HG03135 (cell line): Measurements from ENCODE around the gene SARS1.

Experiments
- ATAC-seq: cut with Tn5 transposase; IDR thresholded peaks from one replicate; pipeline ENCODE4 v1.9.1; 2021; ENCODE audit warnings: mild to moderate bottlenecking, moderate library complexity; ENCODE audit not compliant: unreplicated experiment

SARS1 gene

GRCh38 chr1:109225308-109225707 lies 11.6 kb downstream of the SARS1 start:
- no peak for ATAC-seq

- ATAC-seq = no peak
Observed at GRCh38 chr1:109225711-109226445, 12.2 kb downstream of the SARS1 start.

- ATAC-seq = no peak
Observed at GRCh38 chr1:109228167-109228566, 14.4 kb downstream of the SARS1 start.

GRCh38 chr1:109229531-109230127 lies 15.9 kb downstream of the SARS1 start:
- ATAC-seq = no peak

GRCh38 chr1:109231066-109231465 lies 17.3 kb downstream of the SARS1 start:
- no peak for ATAC-seq

GRCh38 chr1:109235137-109235536 lies 21.4 kb downstream of the SARS1 start:
- no peak for ATAC-seq

- no peak for ATAC-seq
Observed at GRCh38 chr1:109237512-109237911, 23.8 kb downstream of the SARS1 start.

GRCh38 chr1:109238382-109238781 lies 24.7 kb downstream of the SARS1 start:
- no peak for ATAC-seq

GRCh38 chr1:109239047-109239408 lies 25.3 kb downstream of the SARS1 start:
- ATAC-seq = no peak

GRCh38 chr1:109239409-109240068 lies 25.8 kb downstream of the SARS1 start:
- peak; percentile 51 for ATAC-seq

GRCh38 chr1:109240158-109241152 lies 26.7 kb downstream of the SARS1 start:
- ATAC-seq = no peak

GRCh38 chr1:109241344-109241743 lies 27.6 kb downstream of the SARS1 start:
- ATAC-seq = no peak

- ATAC-seq = no peak
Observed at GRCh38 chr1:109241841-109242345, 28.2 kb downstream of the SARS1 start.

GRCh38 chr1:109242387-109242786 lies 28.7 kb downstream of the SARS1 start:
- ATAC-seq = no peak

GRCh38 chr1:109243221-109243620 lies 29.5 kb downstream of the SARS1 start:
- no peak for ATAC-seq

- no peak for ATAC-seq
Observed at GRCh38 chr1:109243860-109244552, 30.3 kb downstream of the SARS1 start.

- ATAC-seq = no peak
Observed at GRCh38 chr1:109246141-109246551, 32.4 kb downstream of the SARS1 start.

- no peak for ATAC-seq
Observed at GRCh38 chr1:109247401-109248365, 34.0 kb downstream of the SARS1 start.

GRCh38 chr1:109248444-109248796 lies 34.7 kb downstream of the SARS1 start:
- no peak for ATAC-seq
